Natural killer cell treated with Interleukin-12 subunit alpha and Interleukin-12 subunit beta and Interleukin-15 and Interleukin-18, amount 100 ng/mL, for 72 hours (primary cell): Measurements from ENCODE around the gene ZNF280B. TPM values are rescaled to one million over a fixed set of nuclear protein-coding genes. Genes with fewer than 3 reads are reported as not detected.
"Not testable (repeated sequence)": the region's sequence is repeated elsewhere in the genome, so short reads cannot be mapped to it uniquely, and the experiment has no call there.

ENCODE experiments used
- ATAC-seq, 2 donors: fragments of 150-1000 bp; cut with Tn5 transposase in 1 of 2; sonication (Bioruptor Pico), chemical (Tn5 transposase) in 1 of 2; 2 replicates each; pipeline ENCODE4 v1.10.0; 2021
- DNase-seq: peaks from one replicate; pipeline ENCODE4 v3.0.0; 2022; ENCODE audit warnings: low spot score
- H3K27ac Mint-ChIP-seq, 2 donors: 1 replicate in 1 of 2; 2 replicates in 1 of 2; pipeline ENCODE4 v1.8.0; 2022; ENCODE audit warnings: mixed read lengths in 2 of 2, mild to moderate bottlenecking in 1 of 2, moderate library complexity in 1 of 2
- H3K27me3 Mint-ChIP-seq, 2 donors: 1 replicate in 1 of 2; 2 replicates in 1 of 2; pipeline ENCODE4 v1.8.0; 2022; ENCODE audit warnings: mixed read lengths in 2 of 2
- H3K36me3 Mint-ChIP-seq: one replicate; pipeline ENCODE4 v1.8.0; 2022; ENCODE audit warnings: mixed read lengths
- H3K4me1 Mint-ChIP-seq, 2 donors: 1 replicate in 1 of 2; 2 replicates in 1 of 2; pipeline ENCODE4 v1.8.0; 2022; ENCODE audit warnings: low read depth in 2 of 2, mixed read lengths in 2 of 2, mild to moderate bottlenecking in 1 of 2
- H3K4me3 Mint-ChIP-seq: one replicate; pipeline ENCODE4 v1.8.0; 2022; ENCODE audit warnings: mixed read lengths
- H3K9me3 Mint-ChIP-seq: 2 replicates; pipeline ENCODE4 v1.8.0; 2022; ENCODE audit warnings: mixed read lengths
- total RNA-seq, 2 donors: library from RNA; stranded (reverse); gene quantifications; one replicate each; pipeline ENCODE4 v1.2.3, GENCODE V29; 2022

ZNF280B gene
- total RNA-seq, 2 donors from 2014 or later, result 3.3 to 4.1 TPM

DNA sequence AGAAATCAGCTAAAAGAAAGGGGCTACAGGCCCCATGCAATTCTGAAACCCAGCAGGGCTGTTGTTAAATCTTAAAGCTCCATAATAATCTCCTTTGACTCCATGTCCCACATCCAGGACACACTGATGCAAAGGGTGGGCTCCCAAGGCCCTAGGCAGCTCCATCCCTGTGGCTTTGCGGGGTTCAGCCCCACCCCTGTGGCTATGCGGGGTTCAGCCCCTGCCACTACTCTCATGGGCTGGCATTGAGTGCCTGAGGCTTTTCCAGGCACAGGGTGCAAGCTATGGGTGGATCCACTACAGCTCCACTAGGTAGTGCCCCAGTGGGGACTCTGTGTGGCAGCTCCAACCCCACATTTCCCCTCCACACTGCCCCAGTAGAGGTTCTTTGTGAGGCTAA lies 20.2 kb upstream of the ZNF280B start:
- no peaks in the 10 kb centered on the region for H3K4me1 Mint-ChIP-seq
- H3K27ac Mint-ChIP-seq, result no peak overlapping the region
- H3K36me3 Mint-ChIP-seq, result no peaks in the 10 kb centered on the region
- H3K4me3 Mint-ChIP-seq, result no peak overlapping the region
- peaks cover 6 to 7% of the 10 kb centered on the region in 2 donors for H3K27me3 Mint-ChIP-seq
- H3K9me3 Mint-ChIP-seq, result no peaks in the 10 kb centered on the region
- no peak for DNase-seq
- no peak for ATAC-seq

DNA sequence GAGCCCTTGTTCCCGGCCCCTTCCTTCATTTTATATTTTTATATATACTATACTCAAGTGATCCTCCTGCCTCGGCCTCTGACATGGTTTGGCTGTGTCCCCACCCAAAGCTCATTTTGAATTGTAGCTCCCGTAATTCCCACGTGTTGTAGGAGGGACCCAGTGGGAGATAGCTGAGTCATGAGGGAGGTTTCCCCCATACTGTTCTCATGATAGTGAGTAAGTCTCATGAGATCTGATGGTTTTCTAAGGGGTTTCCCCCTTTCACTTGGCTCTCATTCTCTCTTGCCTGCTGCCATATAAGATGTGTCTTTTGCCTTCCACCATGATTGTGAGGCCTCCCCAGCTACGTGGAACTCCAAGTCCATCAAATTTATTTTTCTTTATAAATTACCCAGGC lies 18.8 kb upstream of the ZNF280B start:
- H3K4me1 Mint-ChIP-seq, result no peaks in the 10 kb centered on the region
- no peaks in the 10 kb centered on the region for H3K9me3 Mint-ChIP-seq
- H3K27me3 Mint-ChIP-seq, result peaks cover 10 to 15% of the 10 kb centered on the region in 2 donors
- DNase-seq (no peak), ATAC-seq (no peak)
- H3K4me3 Mint-ChIP-seq, result no peak overlapping the region
- H3K27ac Mint-ChIP-seq, result no peak overlapping the region
- H3K36me3 Mint-ChIP-seq, result no peaks in the 10 kb centered on the region

- Mint-ChIP-seq H3K27ac (no peak overlapping the region), H3K27me3 (peaks cover 10 to 15% of the 10 kb centered on the region in 2 donors), H3K36me3 (no peaks in the 10 kb centered on the region), H3K4me3 (no peak overlapping the region), H3K4me1 (no peaks in the 10 kb centered on the region), H3K9me3 (no peaks in the 10 kb centered on the region)
- ATAC-seq (no peak), DNase-seq (no peak)
Observed at GRCh38 chr22:22526125-22526912, 17.8 kb upstream of the ZNF280B start.

DNA sequence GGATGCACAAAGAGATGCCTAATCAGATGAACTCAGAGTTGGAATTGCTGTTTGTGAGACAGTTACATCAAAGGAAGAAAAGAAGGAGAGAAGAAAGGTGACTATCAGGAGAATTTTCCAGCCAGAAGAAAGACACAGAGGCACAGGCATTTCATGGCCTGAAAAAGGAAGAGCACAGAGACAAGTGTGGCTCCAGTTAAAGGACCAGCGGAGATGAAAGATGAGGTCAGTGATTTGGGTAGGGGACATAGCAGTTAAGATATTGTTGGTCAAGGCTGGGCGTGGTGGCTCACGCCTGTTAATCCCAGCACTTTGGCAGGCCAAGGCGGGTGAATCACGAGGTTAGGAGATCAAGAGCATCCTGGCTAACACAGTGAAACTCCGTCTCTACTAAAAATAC lies 15.0 kb upstream of the ZNF280B start:
- Mint-ChIP-seq H3K27me3 (peaks cover 13 to 15% of the 10 kb centered on the region in 2 donors), H3K4me1 (no peaks in the 10 kb centered on the region), H3K4me3 (no peak overlapping the region), H3K27ac (no peak overlapping the region), H3K9me3 (no peaks in the 10 kb centered on the region), H3K36me3 (no peaks in the 10 kb centered on the region)
- DNase-seq, result no peak
- no peak for ATAC-seq

GRCh38 chr22:22521631-22522030 lies 13.1 kb upstream of the ZNF280B start:
- Mint-ChIP-seq H3K27me3 (peaks cover 17 to 22% of the 10 kb centered on the region in 2 donors), H3K36me3 (no peaks in the 10 kb centered on the region)

GRCh38 chr22:22520667-22521602 lies 12.4 kb upstream of the ZNF280B start:
- ATAC-seq (no peak), DNase-seq (no peak)
- no peaks in the 10 kb centered on the region for H3K4me1 Mint-ChIP-seq
- no peaks in the 10 kb centered on the region for H3K36me3 Mint-ChIP-seq
- peaks cover 20 to 29% of the 10 kb centered on the region in 2 donors for H3K27me3 Mint-ChIP-seq
- no peak overlapping the region for H3K27ac Mint-ChIP-seq
- no peak overlapping the region for H3K4me3 Mint-ChIP-seq
- no peaks in the 10 kb centered on the region for H3K9me3 Mint-ChIP-seq

More at GRCh38 chr22:22521631-22522030, 13.1 kb upstream of the ZNF280B start:
- Mint-ChIP-seq H3K4me3 (no peak overlapping the region), H3K27ac (no peak overlapping the region), H3K4me1 (no peaks in the 10 kb centered on the region), H3K9me3 (no peaks in the 10 kb centered on the region)
- ATAC-seq (no peak), DNase-seq (no peak)

- Mint-ChIP-seq H3K4me3 (no peak within 1 kb of the TSS), H3K4me1 (no peaks in the 10 kb centered on the region), H3K9me3 (no peaks in the 10 kb centered on the region), H3K27ac (no peak within 1 kb of the TSS), H3K36me3 (no peaks in the 10 kb centered on the region), H3K27me3 (peaks cover 20 to 30% of the 10 kb centered on the region in 2 donors)
- no peak for DNase-seq
- ATAC-seq, result no peak
Observed at GRCh38 chr22:22520020-22520656, 11.6 kb upstream of the ZNF280B start, which contains the start of gene ZNF280A. TSS of gene ZNF280A (minus strand) at chr22:22520270. CDS start at chr22:22515630, 4,640 bp downstream.

DNA sequence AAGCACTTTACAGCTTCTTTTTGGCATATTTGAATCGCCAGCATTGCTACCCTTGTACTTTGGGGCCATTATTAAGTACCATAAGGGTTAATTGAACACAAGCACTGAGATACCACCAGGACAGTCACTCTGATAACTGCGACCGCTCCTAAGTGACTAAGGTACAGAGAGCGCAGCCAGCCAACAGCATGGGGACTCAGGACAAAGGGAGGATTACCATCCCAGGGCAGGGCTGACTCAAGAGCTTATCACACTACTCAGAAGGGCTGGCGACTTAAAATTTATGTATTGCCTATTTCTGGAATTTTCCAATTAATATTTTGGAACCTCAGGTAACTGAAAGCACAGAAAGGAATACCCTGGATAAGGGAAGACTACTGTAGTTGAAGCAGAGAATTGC lies 11.0 kb upstream of the ZNF280B start:
- Mint-ChIP-seq H3K4me3 (no peak overlapping the region), H3K27me3 (peaks cover 24 to 30% of the 10 kb centered on the region in 2 donors), H3K4me1 (no peaks in the 10 kb centered on the region), H3K9me3 (no peaks in the 10 kb centered on the region), H3K36me3 (no peaks in the 10 kb centered on the region), H3K27ac (no peak overlapping the region)
- DNase-seq (no peak), ATAC-seq (no peak)

GRCh38 chr22:22516992-22517391 lies 8.4 kb upstream of the ZNF280B start:
- Mint-ChIP-seq H3K36me3 (no peaks in the 10 kb centered on the region), H3K27ac (no peak overlapping the region), H3K4me1 (no peaks in the 10 kb centered on the region), H3K9me3 (no peaks in the 10 kb centered on the region), H3K27me3 (peaks cover 27 to 33% of the 10 kb centered on the region in 2 donors), H3K4me3 (no peak overlapping the region)
- no peak for ATAC-seq
- DNase-seq, result no peak

- peaks cover 4% of the 10 kb centered on the region for H3K36me3 Mint-ChIP-seq
- DNase-seq, result no peak
- no peak for ATAC-seq
- H3K4me3 Mint-ChIP-seq, result no peak overlapping the region
- H3K4me1 Mint-ChIP-seq, result no peaks in the 10 kb centered on the region
- peaks cover 31 to 34% of the 10 kb centered on the region in 2 donors for H3K27me3 Mint-ChIP-seq
- peaks cover 4% of the 10 kb centered on the region for H3K9me3 Mint-ChIP-seq
- H3K27ac Mint-ChIP-seq, result no peak overlapping the region
Observed at GRCh38 chr22:22515890-22516289, 7.3 kb upstream of the ZNF280B start.

DNA sequence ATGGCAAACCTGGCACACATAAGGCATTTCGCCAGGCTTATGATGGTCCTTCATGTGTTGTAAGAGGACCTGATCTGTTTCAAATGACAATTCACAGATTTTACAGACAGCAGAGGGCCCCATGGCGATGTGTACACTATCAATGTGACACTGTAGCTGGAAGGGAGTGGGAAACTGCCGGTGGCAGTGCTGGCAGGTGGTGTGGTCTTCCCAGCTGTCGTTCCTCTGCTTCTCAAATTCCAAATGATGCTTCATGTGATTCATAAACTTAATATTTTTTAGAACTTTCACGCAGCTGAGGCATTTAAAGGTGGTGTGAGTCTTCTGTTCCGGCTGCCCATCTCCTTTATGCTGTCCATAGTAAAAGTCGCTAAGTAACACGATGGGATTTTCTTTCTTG lies 5.9 kb upstream of the ZNF280B start:
- H3K36me3 Mint-ChIP-seq, result peaks cover 11% of the 10 kb centered on the region
- ATAC-seq, H3K9me3 Mint-ChIP-seq, H3K4me1 Mint-ChIP-seq, H3K4me3 Mint-ChIP-seq, DNase-seq, H3K27ac Mint-ChIP-seq: not testable (repeated sequence)
- peaks cover 29 to 34% of the 10 kb centered on the region in 2 donors for H3K27me3 Mint-ChIP-seq

DNA sequence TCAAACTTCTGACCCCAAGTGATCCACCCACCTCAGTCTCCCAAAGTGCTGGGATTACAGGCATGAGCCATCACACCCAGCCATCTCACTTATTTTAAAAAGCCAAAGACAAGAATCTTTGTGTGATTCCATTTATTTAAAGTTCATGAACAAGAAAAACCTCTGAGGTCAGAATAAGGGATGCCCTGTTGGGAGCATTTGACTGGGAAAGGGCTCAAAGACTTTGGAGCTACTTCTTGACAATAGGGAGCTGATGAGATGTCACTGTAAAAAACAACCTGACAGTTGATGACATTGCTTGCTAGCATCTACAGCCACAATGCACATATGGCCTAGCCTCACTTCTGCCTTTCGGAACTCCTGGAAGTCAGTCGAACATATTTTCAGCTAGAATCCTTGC lies 5.1 kb upstream of the ZNF280B start:
- H3K9me3 Mint-ChIP-seq, result peaks cover 4% of the 10 kb centered on the region
- ATAC-seq, result no peak
- peaks cover 28 to 34% of the 10 kb centered on the region in 2 donors for H3K27me3 Mint-ChIP-seq

DNA sequence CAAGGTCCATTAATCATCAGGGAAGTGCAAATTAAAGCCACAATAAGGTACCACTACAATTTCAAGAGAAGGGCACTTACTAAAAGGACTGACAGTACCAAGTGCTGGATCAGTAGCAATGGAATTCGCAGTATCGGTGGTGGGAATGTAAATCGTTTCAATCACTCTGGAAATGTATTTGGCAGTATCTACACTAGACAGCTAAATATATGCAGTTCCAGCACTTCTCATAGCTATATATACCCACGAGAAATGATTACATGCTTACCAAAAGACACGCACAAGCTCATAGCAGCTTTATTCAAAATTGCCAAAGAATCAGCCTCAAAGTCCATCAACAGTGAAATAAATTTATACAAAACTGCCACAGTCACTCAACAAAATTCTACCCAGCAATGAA lies 4.4 kb upstream of the ZNF280B start:
- ATAC-seq, result no peak
- no peak overlapping the region for H3K27ac Mint-ChIP-seq
- H3K27me3 Mint-ChIP-seq, result peaks cover 28 to 34% of the 10 kb centered on the region in 2 donors
- H3K4me3 Mint-ChIP-seq, result no peak overlapping the region
- peaks cover 4% of the 10 kb centered on the region for H3K9me3 Mint-ChIP-seq
- DNase-seq, result no peak
- H3K36me3 Mint-ChIP-seq, result peaks cover 13% of the 10 kb centered on the region
- H3K4me1 Mint-ChIP-seq, result peaks cover 2 to 6% of the 10 kb centered on the region in 2 donors

More for the DNA sequence above, 5.1 kb upstream of the ZNF280B start:
- H3K4me1 Mint-ChIP-seq, result peaks cover 0 to 4% of the 10 kb centered on the region in 2 donors
- no peak for DNase-seq
- no peak overlapping the region for H3K4me3 Mint-ChIP-seq
- H3K27ac Mint-ChIP-seq, result no peak overlapping the region
- peaks cover 13% of the 10 kb centered on the region for H3K36me3 Mint-ChIP-seq
